Adipocyte (in vitro differentiated cells): ENCODE data around the gene KCNH2.
A peak's percentile ranks its signal among the peaks of the same experiment; 100 is the strongest.

Experiments used
- DNase-seq: peaks from one replicate; pipeline ENCODE4 v3.0.0-alpha.2; 2015; ENCODE audit warnings: low read depth
- H3K27me3 ChIP-seq: replicated peaks from 2 replicates; pipeline ENCODE4 v1.7.0; 2013; ENCODE audit warnings: mild to moderate bottlenecking, low read length, moderate library complexity; ENCODE audit not compliant: control insufficient read depth, insufficient read depth
- H3K36me3 ChIP-seq: 2 replicates; pipeline ENCODE4 v1.7.0; 2013; ENCODE audit warnings: low read length, mild to moderate bottlenecking, moderate library complexity; ENCODE audit not compliant: control insufficient read depth, insufficient read depth, severe bottlenecking
- H3K4me1 ChIP-seq: 2 replicates; pipeline ENCODE4 v1.7.0; 2013; ENCODE audit warnings: mild to moderate bottlenecking, low read length, moderate library complexity; ENCODE audit not compliant: control insufficient read depth, insufficient read depth
- H3K4me3 ChIP-seq: 2 replicates; pipeline ENCODE4 v1.7.0; 2013; ENCODE audit warnings: mild to moderate bottlenecking, low read length, moderate library complexity
- H3K9ac ChIP-seq: 2 replicates; pipeline ENCODE4 v1.7.0; 2013; ENCODE audit warnings: mild to moderate bottlenecking, low read length, moderate library complexity
- H3K9me3 ChIP-seq: 2 replicates; pipeline ENCODE4 v1.7.0; 2013; ENCODE audit warnings: mild to moderate bottlenecking, low read length, moderate library complexity; ENCODE audit not compliant: control insufficient read depth

Gene KCNH2

GRCh38 chr7:150971242-150972022 lies 6.7 kb downstream of the KCNH2 start:
- no peaks in the 10 kb centered on the region for H3K36me3 ChIP-seq
- peaks cover 84% of the 10 kb centered on the region for H3K27me3 ChIP-seq
- no peaks in the 10 kb centered on the region for H3K9me3 ChIP-seq
- H3K4me1 ChIP-seq: peaks cover 3% of the 10 kb centered on the region
- no peak overlapping the region for H3K9ac ChIP-seq
- no peak overlapping the region for H3K4me3 ChIP-seq
- DNase-seq: no peak

- H3K4me1 ChIP-seq: peaks cover 3% of the 10 kb centered on the region
- no peak for DNase-seq
- H3K9me3 ChIP-seq: no peaks in the 10 kb centered on the region
- peaks cover 81% of the 10 kb centered on the region for H3K27me3 ChIP-seq
- H3K4me3 ChIP-seq: no peak overlapping the region
- no peak overlapping the region for H3K9ac ChIP-seq
- no peaks in the 10 kb centered on the region for H3K36me3 ChIP-seq
Measured at GRCh38 chr7:150970424-150970823, 7.7 kb downstream of the KCNH2 start.

- H3K36me3 ChIP-seq: no peaks in the 10 kb centered on the region
- H3K27me3 ChIP-seq: peaks cover 82% of the 10 kb centered on the region
- H3K9ac ChIP-seq: no peak overlapping the region
- no peaks in the 10 kb centered on the region for H3K4me1 ChIP-seq
- H3K9me3 ChIP-seq: no peaks in the 10 kb centered on the region
- DNase-seq: no peak
- no peak overlapping the region for H3K4me3 ChIP-seq
Measured at GRCh38 chr7:150969475-150969874, 8.6 kb downstream of the KCNH2 start.

- no peaks in the 10 kb centered on the region for H3K36me3 ChIP-seq
- no peak overlapping the region for H3K4me3 ChIP-seq
- H3K9ac ChIP-seq: no peak overlapping the region
- peak; percentile 15 for DNase-seq
- no peaks in the 10 kb centered on the region for H3K9me3 ChIP-seq
- peaks cover 89% of the 10 kb centered on the region for H3K27me3 ChIP-seq
- no peaks in the 10 kb centered on the region for H3K4me1 ChIP-seq
Measured at GRCh38 chr7:150968734-150969372, 9.3 kb downstream of the KCNH2 start.

- no peaks in the 10 kb centered on the region for H3K4me1 ChIP-seq
- H3K9me3 ChIP-seq: no peaks in the 10 kb centered on the region
- H3K36me3 ChIP-seq: no peaks in the 10 kb centered on the region
- H3K4me3 ChIP-seq: no peak overlapping the region
- peaks cover 84% of the 10 kb centered on the region for H3K27me3 ChIP-seq
- no peak overlapping the region for H3K9ac ChIP-seq
- DNase-seq: no peak
Measured at GRCh38 chr7:150968056-150968733, 9.9 kb downstream of the KCNH2 start.

- DNase-seq: no peak
- Histone ChIP-seq H3K9me3 (no peaks in the 10 kb centered on the region), H3K4me3 (no peak overlapping the region), H3K36me3 (no peaks in the 10 kb centered on the region), H3K27me3 (peaks cover 81% of the 10 kb centered on the region), H3K9ac (no peak overlapping the region), H3K4me1 (no peaks in the 10 kb centered on the region)
Measured at GRCh38 chr7:150967349-150967748, 10.8 kb downstream of the KCNH2 start.

GRCh38 chr7:150966002-150966401 lies 12.1 kb downstream of the KCNH2 start:
- no peaks in the 10 kb centered on the region for H3K4me1 ChIP-seq
- H3K9ac ChIP-seq: no peak overlapping the region
- no peak for DNase-seq
- no peaks in the 10 kb centered on the region for H3K9me3 ChIP-seq
- no peaks in the 10 kb centered on the region for H3K36me3 ChIP-seq
- peaks cover 74% of the 10 kb centered on the region for H3K27me3 ChIP-seq
- H3K4me3 ChIP-seq: no peak overlapping the region

- Histone ChIP-seq H3K36me3 (no peaks in the 10 kb centered on the region), H3K4me3 (no peak overlapping the region), H3K9ac (no peak overlapping the region), H3K9me3 (no peaks in the 10 kb centered on the region), H3K27me3 (peaks cover 70% of the 10 kb centered on the region), H3K4me1 (no peaks in the 10 kb centered on the region)
- no peak for DNase-seq
Measured at GRCh38 chr7:150965273-150965830, 12.8 kb downstream of the KCNH2 start.

- Histone ChIP-seq H3K36me3 (no peaks in the 10 kb centered on the region), H3K4me1 (no peaks in the 10 kb centered on the region), H3K27me3 (peaks cover 71% of the 10 kb centered on the region), H3K9me3 (no peaks in the 10 kb centered on the region), H3K9ac (no peak overlapping the region), H3K4me3 (no peak overlapping the region)
- no peak for DNase-seq
Measured at GRCh38 chr7:150964593-150965111, 13.5 kb downstream of the KCNH2 start.

GRCh38 chr7:150963707-150964559 lies 14.2 kb downstream of the KCNH2 start:
- Histone ChIP-seq H3K4me1 (no peaks in the 10 kb centered on the region), H3K27me3 (peaks cover 72% of the 10 kb centered on the region), H3K4me3 (no peak overlapping the region), H3K9me3 (no peaks in the 10 kb centered on the region), H3K9ac (no peak overlapping the region), H3K36me3 (no peaks in the 10 kb centered on the region)
- no peak for DNase-seq
